GM19193 (cell line): ENCODE results near the gene KCNQ5.

Experiments
- POLR2A ChIP-seq: IDR thresholded peaks from 4 replicates; pipeline ENCODE4 v1.6.1; 2011; ENCODE audit not compliant: insufficient read depth, insufficient read length; ENCODE audit errors: extremely low read depth

KCNQ5 gene

DNA sequence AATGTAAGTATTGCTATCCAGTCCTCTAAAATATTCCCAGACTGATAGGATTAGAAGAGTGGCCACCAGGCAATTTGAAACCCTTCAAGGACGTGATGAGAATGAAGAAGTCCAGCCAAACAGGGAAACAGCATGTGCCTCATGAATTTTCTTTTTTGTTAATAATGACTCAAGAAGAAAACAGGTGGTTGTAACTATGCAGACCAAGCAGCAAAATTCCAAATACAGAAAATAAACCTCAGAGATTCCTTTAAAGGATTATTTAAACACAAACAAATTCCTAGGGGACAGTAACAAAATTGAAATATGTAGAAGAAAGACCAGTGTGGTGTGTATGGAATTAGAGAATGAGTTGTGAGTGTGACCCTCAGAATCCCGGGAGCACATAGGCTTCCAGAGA, 239.2 kb downstream of the KCNQ5 start:
- no peak for TF ChIP-seq POLR2A

- no peak for TF ChIP-seq POLR2A
Observed at GRCh38 chr6:72861935-72862432, 240.1 kb downstream of the KCNQ5 start.

- no peak for TF ChIP-seq POLR2A
Observed at GRCh38 chr6:72863131-72863530, 241.3 kb downstream of the KCNQ5 start.

DNA sequence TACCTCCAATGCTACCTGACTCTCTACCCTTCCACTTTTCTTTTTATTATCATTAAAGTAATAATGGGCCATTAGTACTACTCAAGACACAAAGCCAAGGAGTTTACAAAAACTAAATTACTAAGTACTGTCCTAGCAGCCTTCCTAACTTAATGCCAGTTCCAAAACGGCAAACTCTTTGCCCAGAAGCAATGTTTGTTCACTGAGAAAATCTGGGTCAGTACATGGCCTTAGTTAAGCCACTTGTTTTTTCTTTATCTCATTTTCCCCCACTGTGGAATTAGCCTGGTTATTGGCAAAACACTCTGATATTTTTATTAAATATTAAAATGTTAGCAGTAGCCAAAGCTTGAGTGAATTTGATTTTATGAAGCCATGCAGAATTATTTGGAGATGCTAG, 242.4 kb downstream of the KCNQ5 start:
- TF ChIP-seq POLR2A: no peak

DNA sequence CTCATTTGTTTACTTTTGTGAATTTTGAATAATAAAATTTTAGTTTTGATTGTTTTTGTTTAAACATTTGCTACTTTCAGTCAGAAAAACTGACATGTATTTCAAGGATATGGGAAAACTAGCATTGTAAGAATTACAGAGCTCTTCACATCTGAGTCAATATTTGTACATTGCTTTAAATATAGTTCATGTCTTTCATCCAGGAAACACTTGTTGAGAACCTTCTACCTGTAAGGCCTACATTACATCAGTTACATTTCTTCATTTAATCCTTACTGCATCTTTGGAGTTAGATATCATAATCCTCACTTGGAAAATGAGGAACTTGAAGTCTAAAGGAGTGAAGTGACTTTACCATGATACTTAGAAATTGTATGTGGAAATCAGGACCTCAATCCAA, 242.9 kb downstream of the KCNQ5 start:
- TF ChIP-seq POLR2A: no peak

- TF ChIP-seq POLR2A: no peak
Observed at GRCh38 chr6:72865467-72865866, 243.6 kb downstream of the KCNQ5 start.

- no peak for TF ChIP-seq POLR2A
Observed at GRCh38 chr6:72869621-72870020, 247.8 kb downstream of the KCNQ5 start.

- no peak for TF ChIP-seq POLR2A
Observed at GRCh38 chr6:72873433-72873832, 251.6 kb downstream of the KCNQ5 start.

- TF ChIP-seq POLR2A: no peak
Observed at GRCh38 chr6:72876256-72876655, 254.4 kb downstream of the KCNQ5 start.

DNA sequence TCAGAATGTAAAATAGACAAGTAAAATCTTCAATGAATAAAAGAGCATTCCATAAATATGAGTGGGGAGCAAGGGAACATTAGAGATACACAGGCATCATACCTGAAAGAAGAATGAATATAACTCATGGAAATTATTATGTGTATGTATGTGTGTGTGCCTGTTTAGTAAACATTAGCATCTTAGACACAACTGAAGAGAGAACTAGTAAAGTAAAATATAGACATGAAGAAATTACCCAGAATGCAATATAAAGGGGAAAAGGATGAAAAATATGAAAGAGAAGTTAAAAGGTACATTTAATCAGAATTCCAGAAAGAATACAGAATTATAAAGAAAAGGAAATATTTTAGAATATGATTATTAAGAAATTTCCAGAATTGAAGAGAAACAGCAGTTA, 264.3 kb downstream of the KCNQ5 start:
- no peak for TF ChIP-seq POLR2A

DNA sequence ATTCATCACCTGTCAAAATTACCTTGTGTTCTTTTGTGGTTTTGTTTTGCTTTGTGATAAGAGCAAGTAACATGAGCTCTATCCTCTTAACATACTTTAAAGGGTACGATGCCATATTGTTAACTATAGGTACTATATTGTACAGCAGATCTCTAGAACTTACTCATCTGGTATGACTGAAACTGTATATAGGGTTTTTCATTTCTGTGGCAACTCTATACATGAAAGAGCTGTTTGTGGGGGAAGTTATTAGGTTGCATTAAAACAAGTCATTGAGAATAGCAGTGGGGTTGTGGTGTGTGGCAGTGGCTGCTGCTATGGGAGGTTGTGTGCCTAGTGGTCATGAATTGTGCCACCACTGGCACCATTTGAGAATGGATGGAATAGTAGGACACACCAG, 268.4 kb downstream of the KCNQ5 start:
- TF ChIP-seq POLR2A: no peak

DNA sequence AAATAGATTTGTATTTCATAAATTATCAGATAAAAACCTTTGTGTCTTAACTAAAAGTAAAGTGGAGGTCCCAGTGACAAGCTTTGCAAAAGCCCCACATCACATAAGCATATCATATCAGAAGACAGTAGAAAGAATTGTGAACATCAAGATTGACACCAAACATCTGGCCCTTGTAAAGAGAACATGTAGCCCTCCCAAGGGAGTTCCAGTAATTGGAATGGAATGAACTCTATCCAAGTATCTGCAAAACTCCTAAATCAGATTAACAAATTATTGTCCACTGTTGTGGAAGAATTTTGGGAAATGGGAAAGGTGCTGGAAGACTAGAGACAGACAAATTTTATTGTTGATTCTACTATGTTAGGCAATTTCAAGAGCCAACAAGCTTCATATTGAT, 268.8 kb downstream of the KCNQ5 start:
- no peak for TF ChIP-seq POLR2A

DNA sequence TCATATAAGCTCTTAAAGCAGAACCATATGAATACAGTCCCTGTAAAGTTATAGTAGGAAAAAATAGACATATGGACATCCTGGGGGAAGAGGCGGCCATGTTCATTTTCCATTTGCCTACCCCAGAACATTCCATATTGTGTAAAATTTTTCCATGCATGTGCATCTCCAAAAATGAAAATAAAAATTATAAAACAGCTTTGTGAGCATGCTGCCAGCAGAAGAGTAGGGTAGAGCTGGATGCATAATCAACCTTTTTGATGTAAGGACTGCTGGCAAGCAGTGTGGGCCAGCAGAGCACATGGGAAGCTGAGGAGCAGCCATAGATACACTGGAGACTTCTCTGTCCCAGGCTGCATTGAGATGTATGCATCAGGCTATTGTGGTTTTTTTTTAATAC, 271.0 kb downstream of the KCNQ5 start:
- no peak for TF ChIP-seq POLR2A

GRCh38 chr6:72894091-72894490, 272.2 kb downstream of the KCNQ5 start:
- no peak for TF ChIP-seq POLR2A

DNA sequence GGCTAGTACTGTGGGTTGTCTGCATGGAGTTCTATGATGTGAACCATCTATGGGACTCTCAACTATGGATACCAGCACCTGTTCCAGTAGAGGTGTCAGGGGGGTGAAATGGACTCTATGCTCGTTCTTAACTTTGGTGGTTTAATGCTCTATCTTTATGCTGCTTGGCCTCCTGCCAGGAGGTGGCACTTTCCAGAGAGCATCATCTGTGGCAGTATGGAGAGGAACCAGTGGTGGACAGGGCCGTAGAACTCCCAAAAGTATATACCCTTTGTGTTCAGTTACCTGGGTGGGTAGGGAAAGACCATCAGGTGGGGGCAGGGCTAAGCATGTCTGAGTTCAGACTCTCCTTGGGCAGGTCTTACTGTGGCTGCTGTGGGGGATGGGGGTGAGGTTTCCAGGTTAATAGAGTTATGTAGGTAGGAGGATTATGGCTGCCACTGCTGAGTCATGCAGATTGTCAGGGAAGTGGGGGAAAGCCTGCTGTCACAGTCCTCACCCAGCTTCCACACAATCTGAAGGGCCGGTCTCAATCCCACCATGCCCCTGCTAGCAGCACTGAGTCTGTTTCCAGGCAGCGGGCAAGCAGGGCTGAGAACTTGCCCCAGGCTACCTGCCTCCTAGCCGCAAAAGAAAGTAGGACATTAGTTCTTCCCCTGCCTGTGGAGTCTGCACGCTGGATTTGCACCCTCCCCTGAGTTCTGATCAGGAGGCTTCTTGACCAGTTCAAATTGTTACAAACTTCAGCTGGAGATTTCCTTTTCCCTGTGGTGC, 284.0 kb downstream of the KCNQ5 start:
- no peak for TF ChIP-seq POLR2A

- TF ChIP-seq POLR2A: no peak
Observed at GRCh38 chr6:72911463-72912155, 289.7 kb downstream of the KCNQ5 start.
